Progenitor cell of endocrine pancreas (in vitro differentiated cells): ENCODE measurements around the gene LSR. TPM values are rescaled to one million over a fixed set of nuclear protein-coding genes. Genes with fewer than 3 reads are reported as not detected.
"Not testable (repeated sequence)": the region's sequence is repeated elsewhere in the genome, so short reads cannot be mapped to it uniquely, and the experiment has no call there.

Experiments
- DNase-seq: peaks from one replicate; pipeline ENCODE4 v3.0.0; 2021; ENCODE audit warnings: low spot score; ENCODE audit not compliant: unreplicated experiment
- H3K27ac Mint-ChIP-seq: 2 replicates; pipeline ENCODE4 v1.8.0; 2021; ENCODE audit warnings: mild to moderate bottlenecking, moderate library complexity, mixed read lengths
- H3K27me3 Mint-ChIP-seq: 2 replicates; pipeline ENCODE4 v1.8.0; 2021; ENCODE audit warnings: mixed read lengths
- H3K36me3 Mint-ChIP-seq: 2 replicates; pipeline ENCODE4 v1.8.0; 2022; ENCODE audit warnings: mixed read lengths; ENCODE audit not compliant: insufficient read depth
- H3K4me1 Mint-ChIP-seq: 2 replicates; pipeline ENCODE4 v1.8.0; 2021; ENCODE audit warnings: low read depth, mixed read lengths
- H3K4me3 Mint-ChIP-seq: 2 replicates; pipeline ENCODE4 v1.8.0; 2021; ENCODE audit warnings: low read depth, mild to moderate bottlenecking, moderate library complexity, mixed read lengths
- H3K9me3 Mint-ChIP-seq: 2 replicates; pipeline ENCODE4 v1.8.0; 2021; ENCODE audit warnings: low read depth, mixed read lengths
- total RNA-seq: library from RNA; stranded (reverse); gene quantifications from 2 replicates; pipeline ENCODE4 v1.2.1, GENCODE V29; 2021
- TF ChIP-seq, protein P1 (sequence below): fragments of 200-600 bp; sonication (generic); IDR thresholded peaks from one replicate; pipeline ENCODE4 v1.5.0; 2021; ENCODE audit warnings: antibody characterized with exemption, mild to moderate bottlenecking; ENCODE audit not compliant: unreplicated experiment

LSR gene
- total RNA-seq, 1 donor from 2014 or later = 132 TPM

DNA sequence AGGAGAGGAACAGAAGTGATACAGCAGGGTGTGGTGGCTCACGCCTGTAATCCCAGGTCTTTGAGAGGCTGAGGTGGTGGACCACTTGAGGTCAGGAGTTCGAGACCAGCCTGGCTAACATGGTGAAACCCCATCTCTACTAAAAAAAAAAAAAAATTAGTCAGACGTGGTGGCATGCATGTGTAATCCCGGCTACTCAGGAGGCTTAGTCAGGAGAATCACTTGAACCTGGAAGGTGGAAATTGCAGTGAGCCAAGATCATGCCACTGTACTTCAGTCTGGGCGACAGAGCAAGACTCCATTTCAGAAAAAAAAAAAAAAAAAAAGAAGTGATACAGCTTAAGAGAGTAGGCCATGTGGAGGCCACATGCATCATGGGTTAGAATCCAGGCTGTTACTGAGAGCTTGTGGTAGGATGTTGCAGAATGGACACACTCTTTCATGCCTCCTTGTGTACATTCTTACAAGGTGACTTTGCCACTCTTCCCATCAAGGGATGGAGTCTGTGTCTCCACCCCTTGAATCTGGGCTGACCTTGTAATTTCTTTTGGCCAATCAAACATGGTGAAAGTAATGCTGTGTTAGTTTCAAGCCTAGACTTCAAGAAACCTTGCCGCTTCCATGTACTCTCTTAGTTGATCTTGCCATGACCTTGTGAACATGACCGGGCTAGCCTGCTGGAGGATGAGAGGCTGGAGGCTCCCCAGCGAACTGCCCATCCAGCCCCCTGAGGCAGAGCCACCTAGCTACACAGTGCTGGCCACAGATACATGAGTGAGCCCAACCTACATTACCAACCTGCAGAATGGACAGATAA lies 32.6 kb upstream of the LSR start:
- H3K9me3 Mint-ChIP-seq = peaks cover 9% of the 10 kb centered on the region
- TF ChIP-seq, protein P1, sequence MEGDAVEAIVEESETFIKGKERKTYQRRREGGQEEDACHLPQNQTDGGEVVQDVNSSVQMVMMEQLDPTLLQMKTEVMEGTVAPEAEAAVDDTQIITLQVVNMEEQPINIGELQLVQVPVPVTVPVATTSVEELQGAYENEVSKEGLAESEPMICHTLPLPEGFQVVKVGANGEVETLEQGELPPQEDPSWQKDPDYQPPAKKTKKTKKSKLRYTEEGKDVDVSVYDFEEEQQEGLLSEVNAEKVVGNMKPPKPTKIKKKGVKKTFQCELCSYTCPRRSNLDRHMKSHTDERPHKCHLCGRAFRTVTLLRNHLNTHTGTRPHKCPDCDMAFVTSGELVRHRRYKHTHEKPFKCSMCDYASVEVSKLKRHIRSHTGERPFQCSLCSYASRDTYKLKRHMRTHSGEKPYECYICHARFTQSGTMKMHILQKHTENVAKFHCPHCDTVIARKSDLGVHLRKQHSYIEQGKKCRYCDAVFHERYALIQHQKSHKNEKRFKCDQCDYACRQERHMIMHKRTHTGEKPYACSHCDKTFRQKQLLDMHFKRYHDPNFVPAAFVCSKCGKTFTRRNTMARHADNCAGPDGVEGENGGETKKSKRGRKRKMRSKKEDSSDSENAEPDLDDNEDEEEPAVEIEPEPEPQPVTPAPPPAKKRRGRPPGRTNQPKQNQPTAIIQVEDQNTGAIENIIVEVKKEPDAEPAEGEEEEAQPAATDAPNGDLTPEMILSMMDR = no peak
- peaks cover 5% of the 10 kb centered on the region for H3K4me1 Mint-ChIP-seq
- peaks cover 3% of the 10 kb centered on the region for H3K27me3 Mint-ChIP-seq
- no peaks in the 10 kb centered on the region for H3K36me3 Mint-ChIP-seq
- no peak for DNase-seq
- H3K4me3 Mint-ChIP-seq = no peak overlapping the region
- H3K27ac Mint-ChIP-seq = no peak overlapping the region

DNA sequence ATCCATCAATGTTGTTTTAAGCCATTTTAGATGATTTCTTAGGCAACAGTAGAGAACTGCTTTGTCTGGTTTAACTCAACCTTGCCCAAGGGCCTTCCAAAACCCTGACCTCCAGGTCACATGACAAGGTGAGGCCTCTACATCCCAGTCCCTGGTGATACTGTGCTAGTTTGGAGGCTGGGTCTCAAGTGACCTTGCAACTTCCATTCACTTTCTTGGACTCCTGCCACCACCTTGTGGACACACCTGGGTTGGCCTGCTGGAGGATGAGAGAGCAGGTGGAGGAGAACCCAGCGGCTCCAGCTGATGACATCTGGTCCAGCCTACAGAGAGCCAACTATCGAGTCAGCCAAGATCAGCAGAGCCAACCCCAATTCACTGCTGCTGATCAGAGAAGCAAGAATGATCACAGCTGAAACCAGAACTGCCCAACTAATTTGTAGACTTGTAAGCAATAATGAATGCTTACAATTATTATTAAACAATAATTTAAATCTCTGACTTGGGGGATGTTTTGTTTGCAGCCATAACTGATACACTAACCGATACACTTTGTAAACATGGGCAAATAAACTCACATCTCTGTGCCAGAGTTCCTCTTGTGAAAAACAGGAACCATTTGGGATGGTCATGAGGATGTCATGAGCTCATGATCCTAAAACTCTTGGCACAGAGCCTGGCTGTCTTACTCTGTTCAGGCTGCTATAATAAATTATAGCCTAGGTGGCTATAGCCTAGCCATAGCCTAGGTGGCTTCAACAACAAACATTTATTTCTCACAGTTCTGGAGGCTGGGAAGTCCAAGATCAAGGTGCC lies 31.8 kb upstream of the LSR start:
- no peak for DNase-seq
- Mint-ChIP-seq H3K9me3 (peaks cover 9% of the 10 kb centered on the region), H3K27ac (no peak overlapping the region), H3K4me1 (peaks cover 5% of the 10 kb centered on the region), H3K36me3 (no peaks in the 10 kb centered on the region), H3K27me3 (peaks cover 3% of the 10 kb centered on the region), H3K4me3 (no peak overlapping the region)
- TF ChIP-seq, protein P1 = no peak

DNA sequence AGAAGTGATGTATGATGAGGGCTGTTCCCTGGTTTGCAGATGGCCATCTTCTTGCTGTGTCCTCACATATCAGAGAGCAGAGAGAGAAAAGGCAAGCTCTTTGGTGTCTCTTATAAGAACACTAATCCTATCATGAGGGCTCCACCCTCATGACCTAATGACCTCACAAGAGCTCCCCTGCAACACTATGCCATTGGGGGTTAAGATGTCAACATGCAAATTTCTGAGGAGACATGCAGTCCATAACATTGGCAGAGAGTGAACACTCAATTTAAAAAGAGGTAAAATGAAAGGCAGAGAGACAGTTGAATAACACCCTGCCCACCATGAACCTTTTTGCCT lies 31.2 kb upstream of the LSR start:
- H3K27me3 Mint-ChIP-seq = peaks cover 3% of the 10 kb centered on the region
- TF ChIP-seq, protein P1 = no peak
- peaks cover 5% of the 10 kb centered on the region for H3K4me1 Mint-ChIP-seq

DNA sequence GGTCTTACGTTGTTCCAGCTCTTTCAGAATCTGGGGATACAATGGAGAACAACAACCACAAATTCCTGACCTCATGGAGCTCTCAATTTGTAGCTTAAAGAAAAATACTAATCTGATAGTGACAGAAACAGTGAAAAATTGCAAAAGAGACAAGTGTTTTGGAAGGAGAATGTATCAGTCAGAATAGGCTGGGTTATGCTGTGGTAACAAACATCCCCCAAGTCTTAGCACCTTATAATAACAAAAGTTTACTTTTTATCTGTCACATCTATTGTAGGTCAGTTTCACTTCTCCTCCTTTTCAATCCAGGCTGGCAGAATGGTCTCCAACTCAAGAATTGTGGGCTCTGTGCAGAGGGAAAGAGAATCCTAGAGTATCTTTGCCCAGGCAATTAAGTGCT lies 29.8 kb upstream of the LSR start:
- H3K4me1 Mint-ChIP-seq = peaks cover 5% of the 10 kb centered on the region
- H3K9me3 Mint-ChIP-seq = peaks cover 9% of the 10 kb centered on the region
- no peaks in the 10 kb centered on the region for H3K36me3 Mint-ChIP-seq
- H3K27ac Mint-ChIP-seq = no peak overlapping the region
- H3K4me3 Mint-ChIP-seq = no peak overlapping the region
- DNase-seq = no peak
- peaks cover 3% of the 10 kb centered on the region for H3K27me3 Mint-ChIP-seq
- TF ChIP-seq, protein P1 = no peak

More for the DNA sequence above, 31.2 kb upstream of the LSR start:
- Mint-ChIP-seq H3K4me3 (no peak overlapping the region), H3K27ac (no peak overlapping the region), H3K36me3 (no peaks in the 10 kb centered on the region), H3K9me3 (peaks cover 9% of the 10 kb centered on the region)
- no peak for DNase-seq

DNA sequence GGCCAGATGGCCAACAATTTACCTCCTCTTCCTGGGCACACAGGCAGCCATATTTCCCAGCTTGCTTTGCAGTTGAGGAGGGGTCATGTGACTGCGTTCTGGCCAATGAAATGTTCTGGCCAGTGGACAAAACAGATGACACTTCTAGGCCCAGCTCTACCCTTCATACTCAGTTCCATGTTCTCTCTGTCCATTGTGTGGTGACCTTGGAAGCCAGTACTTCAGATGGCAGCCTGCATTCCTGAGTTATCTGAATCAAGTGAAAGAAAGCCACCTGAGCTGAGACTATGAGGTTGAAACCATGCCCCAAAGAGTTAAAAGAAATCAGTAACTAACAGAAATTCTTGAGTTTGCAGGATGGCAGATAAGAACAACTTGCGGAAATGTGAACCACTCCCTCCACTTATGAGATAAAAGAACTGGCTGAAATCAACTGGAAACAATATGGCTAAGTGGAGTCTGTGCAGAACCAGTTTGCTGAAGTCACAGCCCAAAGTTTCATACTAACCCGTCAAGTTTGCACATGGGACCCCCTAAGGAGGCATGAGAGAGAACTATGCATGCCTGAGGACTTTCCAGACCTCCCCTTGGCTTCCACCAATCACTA lies 28.4 kb upstream of the LSR start:
- Mint-ChIP-seq H3K36me3 (no peaks in the 10 kb centered on the region), H3K27ac (peak overlapping the region; percentile 93), H3K4me3 (no peak overlapping the region), H3K4me1 (peaks cover 5% of the 10 kb centered on the region), H3K27me3 (peaks cover under 1% of the 10 kb centered on the region), H3K9me3 (peaks cover 9% of the 10 kb centered on the region)
- TF ChIP-seq, protein P1 = no peak
- no peak for DNase-seq

DNA sequence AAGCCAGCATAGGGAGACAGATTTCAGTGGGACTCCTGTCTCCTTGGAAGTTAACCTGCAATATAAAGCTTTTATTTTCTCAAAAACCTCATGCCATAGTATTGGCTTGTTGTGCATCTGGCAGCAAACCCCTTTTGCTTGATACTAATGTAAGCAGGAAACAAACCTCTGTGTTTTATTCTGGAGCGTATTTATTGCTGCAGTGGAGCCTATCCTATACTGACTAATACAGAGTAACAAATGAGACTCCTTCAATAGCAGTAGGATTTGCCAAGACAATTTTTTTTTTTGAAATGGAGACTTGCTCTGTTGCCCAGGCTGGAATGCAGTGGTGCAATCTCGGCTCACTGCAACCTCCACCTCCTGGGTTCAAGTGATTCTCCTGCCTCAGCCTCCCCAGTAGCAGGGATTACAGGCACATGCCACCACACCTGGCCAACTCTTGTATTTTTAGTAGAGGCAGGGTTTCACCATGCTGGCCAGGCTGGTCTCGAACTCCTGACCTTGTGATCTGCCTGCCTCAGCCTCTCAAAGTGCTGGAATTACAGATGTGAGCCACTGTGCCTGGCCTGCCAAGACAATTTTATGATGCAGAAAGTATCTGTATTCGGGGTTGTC lies 27.7 kb upstream of the LSR start:
- H3K36me3 Mint-ChIP-seq, H3K4me1 Mint-ChIP-seq, H3K9me3 Mint-ChIP-seq, H3K27me3 Mint-ChIP-seq, DNase-seq, H3K4me3 Mint-ChIP-seq: not testable (repeated sequence)
- peak overlapping the region; percentile 93 for H3K27ac Mint-ChIP-seq
